ENCODE results near the gene SCP2.

The SCP2 gene, protein sequence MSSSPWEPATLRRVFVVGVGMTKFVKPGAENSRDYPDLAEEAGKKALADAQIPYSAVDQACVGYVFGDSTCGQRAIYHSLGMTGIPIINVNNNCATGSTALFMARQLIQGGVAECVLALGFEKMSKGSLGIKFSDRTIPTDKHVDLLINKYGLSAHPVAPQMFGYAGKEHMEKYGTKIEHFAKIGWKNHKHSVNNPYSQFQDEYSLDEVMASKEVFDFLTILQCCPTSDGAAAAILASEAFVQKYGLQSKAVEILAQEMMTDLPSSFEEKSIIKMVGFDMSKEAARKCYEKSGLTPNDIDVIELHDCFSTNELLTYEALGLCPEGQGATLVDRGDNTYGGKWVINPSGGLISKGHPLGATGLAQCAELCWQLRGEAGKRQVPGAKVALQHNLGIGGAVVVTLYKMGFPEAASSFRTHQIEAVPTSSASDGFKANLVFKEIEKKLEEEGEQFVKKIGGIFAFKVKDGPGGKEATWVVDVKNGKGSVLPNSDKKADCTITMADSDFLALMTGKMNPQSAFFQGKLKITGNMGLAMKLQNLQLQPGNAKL

DNA sequence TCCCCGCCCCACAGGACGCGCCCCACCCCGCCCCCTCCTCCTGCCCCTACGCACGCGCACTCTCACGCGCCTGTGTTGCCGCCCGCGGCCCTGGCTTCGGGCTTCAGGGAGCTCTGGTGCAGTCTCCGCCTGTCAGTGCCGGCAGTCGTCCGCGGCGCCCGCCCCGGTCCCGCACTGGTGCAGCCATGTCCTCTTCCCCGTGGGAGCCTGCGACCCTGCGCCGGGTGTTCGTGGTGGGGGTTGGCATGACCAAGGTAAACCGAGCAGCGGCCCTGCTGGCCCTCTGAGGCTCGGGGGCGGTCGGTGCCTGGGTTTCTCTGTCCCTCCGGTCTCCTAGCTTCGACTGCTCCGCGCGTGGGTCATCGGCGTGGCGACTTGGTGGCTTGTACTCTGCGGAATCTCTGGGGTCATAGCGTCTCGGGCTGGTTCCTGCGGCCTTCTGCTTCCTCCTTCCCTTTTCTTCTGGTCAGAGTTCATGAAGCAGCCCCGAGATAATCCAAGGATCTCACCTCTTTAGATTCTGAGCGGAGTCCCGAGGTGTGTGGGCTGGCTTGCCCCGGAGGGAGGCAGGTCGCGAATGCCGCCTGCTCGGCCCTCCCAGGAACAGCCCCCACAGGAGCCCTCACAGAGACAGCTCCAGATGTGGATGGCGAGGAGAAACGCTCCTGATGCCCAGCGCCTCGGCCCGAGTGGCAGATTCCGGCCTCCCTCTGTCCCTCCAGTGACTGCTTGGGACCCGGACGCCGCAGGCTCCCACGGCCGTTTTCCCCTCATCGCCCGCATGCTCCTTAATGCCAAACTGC, at the start of gene SCP2:
Gene SCP2, plus strand, starts transcription at position 65 of the 803 bp plus-strand sequence. Its CDS starts 121 bp downstream, at position 186.
- peak; percentile 79 for DNase-seq

DNA sequence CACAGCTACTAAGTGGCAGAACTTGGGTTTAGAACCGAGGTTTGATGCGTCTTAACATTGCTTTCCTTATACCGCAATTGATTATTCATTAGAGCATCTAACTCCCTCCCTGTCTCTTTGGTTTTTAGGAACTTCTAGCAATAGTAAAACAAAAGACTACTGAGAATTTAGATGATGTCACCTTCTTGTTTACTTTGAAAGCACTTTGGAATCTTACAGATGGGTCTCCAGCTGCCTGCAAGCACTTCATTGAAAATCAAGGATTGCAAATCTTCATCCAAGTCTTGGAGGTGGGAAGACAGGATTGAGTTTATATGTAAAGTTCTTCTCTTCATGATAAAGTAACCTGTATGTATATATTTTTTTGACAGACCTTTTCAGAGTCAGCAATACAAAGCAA, 49.5 kb upstream of the SCP2 start:
- DNase-seq: no peak

- DNase-seq: no peak
Measured at GRCh38 chr1:52880206-52880605, 46.9 kb upstream of the SCP2 start.

DNA sequence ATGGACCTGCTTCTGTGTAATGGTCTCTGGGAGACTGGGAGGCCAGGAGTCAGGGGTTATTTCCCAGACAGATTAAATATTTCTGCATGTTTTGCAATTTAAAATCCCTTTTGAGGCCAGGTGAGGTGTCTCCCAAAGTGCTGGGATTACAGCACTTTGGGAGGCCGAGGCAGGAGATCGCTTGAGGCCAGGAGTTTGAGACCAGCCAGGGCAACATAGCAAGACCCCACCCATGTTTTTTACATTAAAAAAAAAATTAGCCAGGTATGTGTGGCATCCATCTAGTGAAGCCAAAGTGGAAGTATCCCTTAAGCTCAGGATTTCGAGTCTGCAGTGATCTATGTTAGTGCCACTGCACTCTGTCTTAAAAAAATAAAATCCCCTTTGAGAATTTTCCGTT, 39.6 kb upstream of the SCP2 start:
- DNase-seq: no peak

GRCh38 chr1:52892424-52893215, 34.5 kb upstream of the SCP2 start:
- DNase-seq: no peak

- no peak for DNase-seq
Measured at GRCh38 chr1:52899445-52899894, 27.6 kb upstream of the SCP2 start.

DNA sequence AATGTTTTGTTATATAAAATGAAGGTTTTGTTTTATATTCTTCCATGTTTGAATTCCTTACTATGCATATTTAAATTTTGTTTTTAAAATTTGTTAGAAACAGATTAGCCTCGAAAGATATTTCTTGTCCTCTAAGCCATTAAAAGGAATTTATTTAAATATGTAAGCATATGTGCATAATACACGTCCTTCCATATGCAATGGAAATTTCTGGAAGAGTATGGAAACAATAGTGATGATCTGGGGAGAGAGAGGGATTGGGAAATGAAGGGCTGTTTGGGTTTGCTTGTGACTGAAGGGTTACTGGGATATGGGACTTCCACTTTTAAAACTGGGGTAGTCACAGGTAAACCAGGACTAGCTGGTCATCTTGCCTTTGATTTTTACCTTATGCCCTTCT, 26.7 kb upstream of the SCP2 start:
- no peak for DNase-seq

- no peak for DNase-seq
Measured at GRCh38 chr1:52901384-52901783, 25.7 kb upstream of the SCP2 start.

DNA sequence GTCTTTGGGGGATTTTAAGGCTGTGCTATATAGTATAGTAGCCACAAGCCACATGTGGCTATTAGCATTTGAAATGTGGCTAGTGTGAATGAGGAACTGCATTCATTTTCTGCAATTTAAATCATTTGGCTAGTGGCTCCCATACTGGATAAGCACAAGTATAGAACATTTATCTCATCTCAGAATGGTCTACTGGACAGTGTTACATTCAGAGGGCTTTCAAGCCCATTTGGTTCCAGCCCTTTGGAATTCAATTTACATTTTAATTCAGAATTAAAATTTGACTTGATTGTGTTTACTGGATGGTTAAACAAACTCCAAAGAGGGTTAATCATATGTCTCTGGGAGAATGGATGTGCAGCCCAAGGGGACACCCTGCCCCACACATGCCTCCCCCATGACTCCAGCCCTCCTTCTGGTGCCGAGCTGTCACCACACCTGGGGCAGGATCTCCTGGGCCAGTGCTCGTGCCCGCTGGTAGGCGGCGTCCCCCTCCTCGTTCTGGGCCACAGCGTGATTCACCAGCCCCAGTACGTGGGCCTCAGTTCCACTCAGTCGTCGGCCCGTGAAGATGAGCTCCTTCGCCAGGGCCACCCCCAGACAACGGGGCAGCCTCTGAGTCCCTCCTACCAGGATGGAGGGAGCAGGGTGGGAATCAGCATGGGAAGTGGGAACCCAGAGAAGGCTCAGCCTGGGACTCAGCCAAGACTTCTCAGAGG, 22.7 kb upstream of the SCP2 start:
- no peak for DNase-seq

GRCh38 chr1:52904927-52905698, 22.0 kb upstream of the SCP2 start:
- peak in 1 of 2 donors; percentile 29 for DNase-seq

- no peak for DNase-seq
Measured at GRCh38 chr1:52906135-52906603, 20.9 kb upstream of the SCP2 start.

GRCh38 chr1:52907068-52907811, 19.8 kb upstream of the SCP2 start:
- no peak for DNase-seq

- no peak for DNase-seq
Measured at GRCh38 chr1:52907812-52908153, 19.3 kb upstream of the SCP2 start.

DNA sequence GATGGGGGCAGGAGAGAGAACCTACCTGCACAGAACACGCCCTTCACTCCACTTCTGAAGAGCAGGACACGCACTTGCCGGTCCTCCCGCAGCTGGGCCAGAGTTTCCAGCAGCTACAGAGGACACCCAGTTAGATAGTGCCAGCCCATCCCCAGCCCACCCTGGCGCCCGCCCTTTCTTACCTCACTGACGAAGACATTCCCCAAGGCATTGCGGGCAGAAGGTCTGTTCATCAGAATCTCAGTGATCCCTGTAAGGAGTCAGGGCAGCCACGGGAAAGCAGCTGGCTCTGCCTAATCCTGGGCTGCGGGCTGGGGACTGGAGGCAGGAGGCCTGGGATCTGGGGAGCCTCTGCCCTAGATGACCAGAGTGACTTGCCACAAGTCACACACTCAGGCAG, 15.5 kb upstream of the SCP2 start:
- DNase-seq: no peak

DNA sequence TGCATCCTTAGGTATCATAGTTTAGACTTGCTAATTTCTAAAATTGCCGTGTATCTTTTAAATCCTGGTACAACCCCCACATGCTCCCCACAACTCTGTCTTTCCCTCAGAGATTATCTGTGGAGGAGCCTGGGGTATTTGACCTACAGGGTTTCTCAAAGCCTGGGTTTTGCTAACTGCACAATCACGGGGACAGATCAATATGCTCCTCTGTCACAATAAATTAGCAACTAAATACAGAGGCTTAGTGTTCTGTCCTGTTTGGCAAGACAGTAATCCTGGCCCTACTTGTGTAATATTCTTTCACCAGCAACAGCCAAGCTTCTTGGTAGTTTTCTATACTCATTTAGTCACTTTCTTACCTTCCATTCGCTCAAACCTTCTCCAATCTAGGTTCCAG, 14.1 kb upstream of the SCP2 start:
- DNase-seq: no peak

GRCh38 chr1:52913537-52913936, 13.5 kb upstream of the SCP2 start:
- no peak for DNase-seq

DNA sequence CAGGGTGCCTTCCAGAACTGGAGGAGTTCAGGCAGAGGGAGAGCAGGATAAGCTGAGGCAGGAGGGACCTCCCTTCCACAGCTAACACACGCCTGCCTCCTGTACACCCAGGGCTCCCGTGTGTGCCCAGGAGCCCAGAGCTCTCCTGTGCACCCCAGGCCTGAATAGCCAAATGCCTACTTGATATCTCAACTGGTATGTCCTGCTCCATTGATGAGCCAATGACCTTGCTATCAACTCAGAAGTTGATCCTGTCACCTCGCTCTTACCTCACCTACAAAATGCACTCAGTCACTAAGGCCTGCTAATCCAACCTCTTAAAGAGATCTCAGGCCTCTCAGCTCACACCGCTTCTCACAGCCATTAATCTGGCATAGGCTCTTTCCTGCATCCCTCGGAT, 12.6 kb upstream of the SCP2 start:
- DNase-seq: no peak

- DNase-seq: no peak
Measured at GRCh38 chr1:52915211-52915854, 11.7 kb upstream of the SCP2 start.

DNA sequence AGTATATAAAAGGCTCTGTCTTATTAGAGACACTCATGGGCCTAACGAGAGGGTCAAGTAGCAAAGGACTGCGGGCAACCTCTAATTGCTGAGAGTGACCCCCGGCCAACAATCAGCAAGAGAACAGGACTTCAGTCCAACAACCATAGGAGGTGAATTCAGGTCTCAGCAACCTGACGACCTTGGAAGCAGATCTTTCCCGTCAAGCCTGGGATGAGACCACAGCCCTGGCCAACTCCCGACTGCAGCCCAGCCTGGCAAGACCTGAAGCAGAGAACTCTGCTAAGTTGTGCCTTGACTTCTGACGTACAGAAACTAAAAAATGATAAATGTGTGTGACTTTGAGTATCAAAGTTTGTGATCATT, 11.2 kb upstream of the SCP2 start:
- DNase-seq: no peak
